ENCODE measurements around the gene ADTRP. TPM values are rescaled to one million over a fixed set of nuclear protein-coding genes. Genes with fewer than 3 reads are reported as not detected.

Gene ADTRP
- total RNA-seq, 1 donor from 2014 or later: not detected

DNA sequence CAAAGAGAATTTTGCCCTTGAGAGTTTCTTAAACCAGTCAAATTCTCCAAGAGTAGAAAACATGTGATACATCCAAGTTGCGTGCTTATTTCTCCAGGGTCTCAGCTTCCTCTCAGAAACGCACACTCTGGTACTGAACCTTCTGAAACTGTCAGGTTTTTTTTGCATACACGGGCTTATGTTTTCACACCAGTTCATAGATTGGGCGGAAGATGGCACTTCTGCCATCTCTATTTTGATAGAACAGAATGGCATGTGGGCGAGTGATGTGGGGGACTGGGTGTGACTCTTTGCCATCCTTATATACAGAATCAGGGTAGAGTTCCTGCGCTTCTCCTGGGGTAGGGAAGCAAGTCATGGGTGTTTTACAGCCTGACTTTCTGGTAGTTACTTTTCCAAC lies 56.4 kb downstream of the ADTRP start:
- H3K27ac ChIP-seq: no peak overlapping the region
- H3K4me1 ChIP-seq: no peaks in the 10 kb centered on the region
- no peak for DNase-seq (ENCODE audit: extremely low spot score in 2 of 2)
- no peaks in the 10 kb centered on the region for H3K36me3 ChIP-seq
- no peak overlapping the region for H3K4me3 ChIP-seq
- TF ChIP-seq, protein P1, sequence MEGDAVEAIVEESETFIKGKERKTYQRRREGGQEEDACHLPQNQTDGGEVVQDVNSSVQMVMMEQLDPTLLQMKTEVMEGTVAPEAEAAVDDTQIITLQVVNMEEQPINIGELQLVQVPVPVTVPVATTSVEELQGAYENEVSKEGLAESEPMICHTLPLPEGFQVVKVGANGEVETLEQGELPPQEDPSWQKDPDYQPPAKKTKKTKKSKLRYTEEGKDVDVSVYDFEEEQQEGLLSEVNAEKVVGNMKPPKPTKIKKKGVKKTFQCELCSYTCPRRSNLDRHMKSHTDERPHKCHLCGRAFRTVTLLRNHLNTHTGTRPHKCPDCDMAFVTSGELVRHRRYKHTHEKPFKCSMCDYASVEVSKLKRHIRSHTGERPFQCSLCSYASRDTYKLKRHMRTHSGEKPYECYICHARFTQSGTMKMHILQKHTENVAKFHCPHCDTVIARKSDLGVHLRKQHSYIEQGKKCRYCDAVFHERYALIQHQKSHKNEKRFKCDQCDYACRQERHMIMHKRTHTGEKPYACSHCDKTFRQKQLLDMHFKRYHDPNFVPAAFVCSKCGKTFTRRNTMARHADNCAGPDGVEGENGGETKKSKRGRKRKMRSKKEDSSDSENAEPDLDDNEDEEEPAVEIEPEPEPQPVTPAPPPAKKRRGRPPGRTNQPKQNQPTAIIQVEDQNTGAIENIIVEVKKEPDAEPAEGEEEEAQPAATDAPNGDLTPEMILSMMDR (IDR thresholded peaks at IDR 0.05): no peak
- TF ChIP-seq POLR2A (IDR thresholded peaks at IDR 0.05) (no peak), POLR2AphosphoS5 (IDR thresholded peaks at IDR 0.05; ENCODE audit: insufficient read depth in 1 of 2, low read depth in 1 of 2) (no peak)
- H3K27me3 ChIP-seq: no peaks in the 10 kb centered on the region
- no peaks in the 10 kb centered on the region for H3K9me3 ChIP-seq
- intact Hi-C loops (cut with DNase I): no loop called here

DNA sequence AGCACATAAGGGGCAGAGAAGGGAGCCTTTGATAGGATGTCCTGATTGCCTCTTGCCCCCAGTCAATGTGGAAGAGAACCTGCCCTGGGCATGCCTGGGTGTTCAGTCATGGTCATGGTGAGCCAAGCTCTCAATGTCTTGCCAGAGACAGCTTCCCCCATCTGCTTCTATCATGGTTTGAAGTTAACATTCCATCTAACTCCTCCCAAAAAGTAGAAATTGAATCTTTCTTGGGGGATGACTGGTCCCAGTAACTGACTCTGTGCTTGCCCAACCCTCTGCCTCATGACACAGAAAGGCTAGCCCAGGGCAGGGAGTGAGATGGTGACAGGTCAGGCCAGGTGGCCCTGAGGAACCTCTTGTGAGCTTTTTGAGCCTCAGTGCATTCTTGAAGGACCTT lies 60.1 kb downstream of the ADTRP start:
- no peak for DNase-seq (ENCODE audit: extremely low spot score in 2 of 2)
- TF ChIP-seq POLR2AphosphoS5 (IDR thresholded peaks at IDR 0.05; ENCODE audit: insufficient read depth in 1 of 2, low read depth in 1 of 2): no peak
- TF ChIP-seq, protein P1 (IDR thresholded peaks at IDR 0.05): no peak
- TF ChIP-seq POLR2A (IDR thresholded peaks at IDR 0.05): no peak
- no peaks in the 10 kb centered on the region for H3K4me1 ChIP-seq
- H3K9me3 ChIP-seq: no peaks in the 10 kb centered on the region
- H3K27ac ChIP-seq: no peak overlapping the region
- intact Hi-C loops (cut with DNase I): no loop called here
- H3K4me3 ChIP-seq: no peak overlapping the region
- H3K27me3 ChIP-seq: no peaks in the 10 kb centered on the region
- no peaks in the 10 kb centered on the region for H3K36me3 ChIP-seq

DNA sequence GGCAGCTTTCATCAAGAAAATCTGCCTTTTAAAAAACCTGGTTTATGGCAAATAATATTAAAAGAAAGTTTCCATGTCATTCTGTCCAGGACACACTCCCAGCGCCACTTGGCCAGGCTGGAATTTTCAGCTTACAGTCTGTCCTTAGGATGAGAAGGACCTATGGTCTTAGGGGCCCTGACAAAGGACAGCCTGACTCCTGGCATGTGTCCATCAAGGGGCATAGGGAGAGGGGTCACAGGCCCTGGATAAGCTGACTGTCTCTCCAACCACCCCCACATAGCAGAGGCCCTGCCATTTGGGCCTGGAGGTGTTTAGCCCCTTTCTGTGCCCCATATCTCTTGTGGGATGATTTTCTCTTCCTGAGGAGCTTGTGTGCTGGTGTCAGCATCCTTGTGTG lies 60.6 kb downstream of the ADTRP start:
- H3K27me3 ChIP-seq: no peaks in the 10 kb centered on the region
- DNase-seq (ENCODE audit: extremely low spot score in 2 of 2): no peak
- H3K4me1 ChIP-seq: no peaks in the 10 kb centered on the region
- intact Hi-C loops (cut with DNase I): no loop called here
- TF ChIP-seq, protein P1 (IDR thresholded peaks at IDR 0.05): no peak
- TF ChIP-seq POLR2AphosphoS5 (IDR thresholded peaks at IDR 0.05; ENCODE audit: insufficient read depth in 1 of 2, low read depth in 1 of 2) (no peak), POLR2A (IDR thresholded peaks at IDR 0.05) (no peak)
- H3K4me3 ChIP-seq: no peak overlapping the region
- no peaks in the 10 kb centered on the region for H3K36me3 ChIP-seq
- H3K9me3 ChIP-seq: no peaks in the 10 kb centered on the region
- H3K27ac ChIP-seq: no peak overlapping the region

GRCh38 chr6:11714798-11715285 lies 63.8 kb downstream of the ADTRP start:
- no peaks in the 10 kb centered on the region for H3K36me3 ChIP-seq
- TF ChIP-seq POLR2A (IDR thresholded peaks at IDR 0.05): no peak
- TF ChIP-seq, protein P1 (IDR thresholded peaks at IDR 0.05): no peak
- no peak for TF ChIP-seq POLR2AphosphoS5 (IDR thresholded peaks at IDR 0.05; ENCODE audit: insufficient read depth in 1 of 2, low read depth in 1 of 2)
- peaks cover 19% of the 10 kb centered on the region for H3K4me1 ChIP-seq
- H3K4me3 ChIP-seq: no peak overlapping the region
- DNase-seq (ENCODE audit: extremely low spot score in 2 of 2): no peak
- no peak overlapping the region for H3K27ac ChIP-seq
- intact Hi-C loops (cut with DNase I): no loop called here
- H3K27me3 ChIP-seq: no peaks in the 10 kb centered on the region
- no peaks in the 10 kb centered on the region for H3K9me3 ChIP-seq

GRCh38 chr6:11714116-11714797 lies 64.3 kb downstream of the ADTRP start:
- no peaks in the 10 kb centered on the region for H3K27me3 ChIP-seq
- H3K9me3 ChIP-seq: no peaks in the 10 kb centered on the region
- intact Hi-C loops (cut with DNase I): no loop called here
- TF ChIP-seq, protein P1 (IDR thresholded peaks at IDR 0.05): no peak
- TF ChIP-seq POLR2A (IDR thresholded peaks at IDR 0.05): no peak
- no peak for TF ChIP-seq POLR2AphosphoS5 (IDR thresholded peaks at IDR 0.05; ENCODE audit: insufficient read depth in 1 of 2, low read depth in 1 of 2)
- no peak overlapping the region for H3K27ac ChIP-seq
- DNase-seq (ENCODE audit: extremely low spot score in 2 of 2): no peak
- H3K4me1 ChIP-seq: peaks cover 19% of the 10 kb centered on the region
- no peaks in the 10 kb centered on the region for H3K36me3 ChIP-seq
- no peak overlapping the region for H3K4me3 ChIP-seq
